Measurements from ENCODE around the gene CADM1. TPM values are rescaled to one million over a fixed set of nuclear protein-coding genes. Genes with fewer than 3 reads are reported as not detected.

CADM1 gene
- total and polyA plus RNA-seq, 10 of the 15 experiments (the other 5 are each of a cell fraction or from before 2014, with no cell fraction given), result 0.03 to 0.48 (median 0.15) TPM; not detected in 3

DNA sequence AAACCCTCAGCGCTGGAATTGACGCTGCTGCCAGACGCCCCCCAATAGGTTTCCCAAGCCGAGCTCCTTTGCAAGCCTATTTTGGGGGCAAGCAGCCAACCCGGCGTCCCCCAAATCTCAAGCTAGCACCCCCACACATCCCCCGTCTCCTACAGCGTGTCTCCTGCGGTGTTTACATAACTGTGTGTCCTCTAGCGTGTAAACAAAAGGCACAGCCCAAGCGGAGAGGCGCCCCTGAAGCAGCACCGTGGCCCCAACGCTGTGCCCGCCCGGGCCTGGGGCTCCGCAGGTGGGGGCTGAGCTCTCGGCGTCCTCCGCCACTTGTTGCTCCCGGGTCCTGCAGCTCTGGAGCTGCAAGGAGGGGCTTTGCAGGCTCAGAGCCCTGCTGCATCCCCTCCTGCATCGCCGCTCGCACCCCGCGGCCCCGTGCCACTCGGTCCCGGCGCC is 1.6 kb downstream of the CADM1 start:
- Histone ChIP-seq H3K9me3 (replicated peaks; ENCODE audit: control insufficient read depth, insufficient read depth, low read length) (no peaks in the 10 kb centered on the region; the same call in 2 of the 3 replicates), H3K4me1 (ENCODE audit: control insufficient read depth, insufficient read depth, low read length) (0 out of 2 replicates have a peak, but pooled peaks cover 1% of the 10 kb centered on the region), H3K9ac (ENCODE audit: control insufficient read depth, insufficient read depth, low read length) (no peak overlapping the region), H3K27ac (ENCODE audit: control insufficient read depth, insufficient read depth) (no peak overlapping the region), H3K4me3 (no peak overlapping the region), H3K36me3 (ENCODE audit: control insufficient read depth in 2 of 2, insufficient read depth in 2 of 2, low read length in 1 of 2) (no peaks in the 10 kb centered on the region), H3K79me2 (ENCODE audit: control insufficient read depth, insufficient read depth, low read length) (no peaks in the 10 kb centered on the region), H3K4me2 (ENCODE audit: control insufficient read depth, insufficient read depth) (peak overlapping the region; percentile 1; the same call in 1 of the 2 replicates), H3K27me3 (replicated peaks in 1 of 2; ENCODE audit: control insufficient read depth in 2 of 2, insufficient read depth in 2 of 2, low read length in 1 of 2) (peaks cover 12 to 30% of the 10 kb centered on the region in 2 experiments), H2AFZ (ENCODE audit: control insufficient read depth, low read depth, low read length) (no peak overlapping the region), H4K20me1 (ENCODE audit: control insufficient read depth, insufficient read depth) (no peaks in the 10 kb centered on the region)
- POLR2A ChIA-PET, result no interaction called here
- TF ChIP-seq GABPA (IDR thresholded peaks at IDR 0.05; ENCODE audit: low read depth) (no peak), HDAC2 (IDR thresholded peaks at IDR 0.05) (no peak), CBFB (IDR thresholded peaks at IDR 0.05; ENCODE audit: low read depth) (no peak), RFX5 (IDR thresholded peaks at IDR 0.05; ENCODE audit: low read depth, low read length) (no peak), FOXM1 (IDR thresholded peaks at IDR 0.05; ENCODE audit: low read depth, low read length) (no peak), RELA (IDR thresholded peaks at IDR 0.05; ENCODE audit: borderline replicate concordance, partially characterized antibody) (no peak), CHD4 (IDR thresholded peaks at IDR 0.05) (no peak), ZNF622 (IDR thresholded peaks at IDR 0.05) (no peak), RBBP5 (conservative IDR thresholded peaks at IDR 0.05) (no peak)
- ATAC-seq (peak; percentile 21), DNase-seq (ENCODE audit: low read depth, low spot score) (no peak), FAIRE-seq (no peak)
- SMC1A ChIA-PET (ENCODE audit: uncharacterized antibody, unreplicated experiment), result no interaction called here
- CTCF ChIA-PET, result no interaction called here
- WGBS (ENCODE audit: insufficient coverage, insufficient replicate concordance, low lambda C conversion rate, missing lambda C conversion rate), result 1% methylated on average over 29 of the region's 30 CpGs
- BruUV-seq (replicated peaks), result no TSS peak
- RAD21 ChIA-PET (ENCODE audit: unreplicated experiment), result no interaction called here
- in situ Hi-C loops (cut with MboI), result no loop called here
- intact Hi-C loops (cut with micrococcal nuclease; ENCODE audit: unreplicated experiment), result loop anchor here (10.0 kb wide), 1 partner anchor 422 kb away; no protein-coding TSS in a partner anchor
